SK-N-MC (cell line): ENCODE data around the gene HDAC7.

Experiments used
- DNase-seq: peaks from one replicate; pipeline ENCODE4 v3.0.0-alpha.2; 2011; ENCODE audit warnings: low read depth, low spot score
- H3K27ac ChIP-seq: fragments of 200-600 bp; sonication (generic); 2 replicates; pipeline ENCODE4 v1.5.1; 2016; ENCODE audit warnings: mixed run types
- H3K36me3 ChIP-seq: fragments of 200-600 bp; sonication (generic); 2 replicates; pipeline ENCODE4 v1.6.1; 2017; ENCODE audit warnings: antibody characterized with exemption, low read length, mixed read lengths; ENCODE audit not compliant: insufficient read depth
- H3K4me3 ChIP-seq: fragments of 200-600 bp; sonication (generic); 2 replicates; pipeline ENCODE4 v1.5.1; 2016
- H3K9ac ChIP-seq: fragments of 200-600 bp; sonication (generic); 2 replicates; pipeline ENCODE4 v1.8.0; 2017; ENCODE audit warnings: mixed run types, mixed read lengths; ENCODE audit not compliant: insufficient read length
- H3K9me3 ChIP-seq: fragments of 200-600 bp; sonication (generic); 2 replicates; pipeline ENCODE4 v1.6.1; 2017; ENCODE audit warnings: low read depth, mild to moderate bottlenecking, antibody characterized with exemption, low read length, moderate library complexity, mixed read lengths
- EZH2 ChIP-seq: fragments of 200-600 bp; sonication (generic); IDR thresholded peaks from one replicate; pipeline ENCODE4 v1.6.1; 2017; ENCODE audit warnings: antibody characterized with exemption
- FOXP2 ChIP-seq: optimal IDR thresholded peaks from 2 replicates; pipeline ENCODE3; 2011; ENCODE audit warnings: mild to moderate bottlenecking, moderate library complexity; ENCODE audit not compliant: insufficient read depth; ENCODE audit errors: extremely low read length, control extremely low read depth
- POLR2AphosphoS5 ChIP-seq: IDR thresholded peaks from 2 replicates; pipeline ENCODE4 v1.6.1; 2012; ENCODE audit warnings: mild to moderate bottlenecking, low read depth, low read length, borderline replicate concordance

HDAC7 gene

DNA sequence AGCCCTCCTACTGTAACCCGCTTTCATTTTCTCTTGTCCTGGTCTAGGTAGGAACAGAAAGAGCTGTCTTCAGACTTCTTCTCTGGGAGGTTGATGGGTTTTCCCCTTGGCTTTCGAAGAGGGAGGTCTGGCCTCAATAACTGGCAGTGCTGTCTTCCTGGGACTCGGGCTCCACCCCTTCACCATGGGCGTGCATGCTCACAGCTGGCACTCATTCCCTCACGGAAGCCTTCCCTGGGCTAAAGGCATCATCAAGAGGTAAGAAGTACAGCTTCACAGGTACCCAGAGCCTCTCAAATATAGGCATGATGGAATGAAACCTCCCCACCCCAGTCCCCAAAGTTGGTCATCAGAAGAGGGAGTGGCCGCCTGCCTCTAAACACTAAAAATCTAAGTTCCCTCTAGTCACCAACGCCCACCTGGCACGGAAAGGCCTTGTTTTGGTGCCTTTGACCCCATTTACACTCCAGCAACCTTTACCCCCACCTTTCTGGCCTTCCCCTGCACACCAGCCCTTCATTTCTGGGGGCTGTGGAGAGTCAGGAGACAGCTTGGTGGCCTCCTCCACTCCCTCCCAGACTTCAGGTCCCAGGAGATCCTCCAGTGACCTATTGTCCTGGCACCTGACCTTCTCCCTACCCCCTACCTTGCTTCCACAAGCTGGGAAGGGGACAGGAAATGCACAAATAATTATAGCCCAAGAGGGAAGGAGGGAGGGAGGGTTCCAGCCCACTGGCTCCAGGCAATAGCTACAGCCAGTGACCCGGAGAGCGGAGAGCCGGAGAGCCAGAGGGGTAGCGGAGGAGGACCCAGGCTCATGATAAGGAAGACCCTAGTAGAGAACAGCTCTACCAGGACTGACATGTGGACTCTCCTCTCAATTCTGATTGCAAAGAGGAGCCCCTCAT is 63.8 kb downstream of the HDAC7 start:
- TF ChIP-seq POLR2AphosphoS5: no peak
- TF ChIP-seq EZH2: no peak
- TF ChIP-seq FOXP2: no peak
- no peak overlapping the region for H3K4me3 ChIP-seq
- no peaks in the 10 kb centered on the region for H3K36me3 ChIP-seq
- no peaks in the 10 kb centered on the region for H3K9me3 ChIP-seq
- DNase-seq: no peak
- H3K27ac ChIP-seq: no peak overlapping the region
- H3K9ac ChIP-seq: no peak overlapping the region

DNA sequence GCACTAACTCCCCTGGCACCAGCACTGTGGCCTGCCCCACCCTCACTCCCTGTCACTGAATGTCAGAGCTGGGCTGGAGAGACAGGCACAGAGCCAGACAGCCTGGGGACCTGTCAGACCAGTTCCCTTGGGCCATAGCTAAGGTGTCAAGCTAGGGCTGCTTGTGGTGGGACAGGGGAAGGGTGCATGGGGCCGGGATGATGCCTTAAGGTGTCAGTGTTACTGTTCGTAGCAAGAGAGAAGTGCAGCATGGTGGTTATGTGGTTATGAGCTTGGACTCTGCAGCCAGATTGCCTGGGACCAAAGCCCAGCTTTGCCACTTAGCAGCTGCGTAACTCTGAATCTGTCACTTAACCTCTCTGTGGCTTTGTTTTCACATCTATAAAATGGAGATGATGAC is 64.8 kb downstream of the HDAC7 start:
- TF ChIP-seq EZH2 (no peak), POLR2AphosphoS5 (no peak), FOXP2 (no peak)
- Histone ChIP-seq H3K36me3 (no peaks in the 10 kb centered on the region), H3K9me3 (no peaks in the 10 kb centered on the region), H3K27ac (no peak overlapping the region), H3K9ac (no peak overlapping the region), H3K4me3 (no peak overlapping the region)
- no peak for DNase-seq

DNA sequence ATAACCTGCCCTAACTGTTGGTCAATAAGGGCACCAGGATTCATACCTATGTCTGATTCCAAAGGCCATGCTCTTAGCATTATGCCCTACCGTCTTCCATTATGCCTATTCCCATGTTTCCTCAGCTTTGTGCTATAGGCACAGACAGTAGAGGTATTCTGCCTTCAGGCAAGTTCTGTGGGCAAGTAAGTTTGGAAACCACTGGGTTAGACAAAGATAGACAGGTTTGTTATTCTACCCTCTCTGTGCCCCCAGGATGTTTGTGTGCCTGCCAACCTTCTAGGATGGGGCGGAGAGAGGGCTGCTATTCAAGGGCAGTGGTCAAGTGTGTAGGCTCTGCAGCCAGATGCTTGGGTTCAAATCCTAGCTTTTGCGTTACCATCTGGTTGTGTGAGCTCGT is 65.6 kb downstream of the HDAC7 start:
- no peak for DNase-seq
- no peak for TF ChIP-seq POLR2AphosphoS5
- no peak for TF ChIP-seq FOXP2
- TF ChIP-seq EZH2: no peak
- Histone ChIP-seq H3K9me3 (no peaks in the 10 kb centered on the region), H3K9ac (no peak overlapping the region), H3K4me3 (no peak overlapping the region), H3K36me3 (no peaks in the 10 kb centered on the region), H3K27ac (no peak overlapping the region)

GRCh38 chr12:47753021-47754001 is 66.4 kb downstream of the HDAC7 start:
- H3K27ac ChIP-seq: no peak overlapping the region
- no peak for DNase-seq
- no peak overlapping the region for H3K9ac ChIP-seq
- TF ChIP-seq POLR2AphosphoS5 (no peak), EZH2 (no peak), FOXP2 (no peak)
- no peaks in the 10 kb centered on the region for H3K9me3 ChIP-seq
- no peaks in the 10 kb centered on the region for H3K36me3 ChIP-seq
- no peak overlapping the region for H3K4me3 ChIP-seq

DNA sequence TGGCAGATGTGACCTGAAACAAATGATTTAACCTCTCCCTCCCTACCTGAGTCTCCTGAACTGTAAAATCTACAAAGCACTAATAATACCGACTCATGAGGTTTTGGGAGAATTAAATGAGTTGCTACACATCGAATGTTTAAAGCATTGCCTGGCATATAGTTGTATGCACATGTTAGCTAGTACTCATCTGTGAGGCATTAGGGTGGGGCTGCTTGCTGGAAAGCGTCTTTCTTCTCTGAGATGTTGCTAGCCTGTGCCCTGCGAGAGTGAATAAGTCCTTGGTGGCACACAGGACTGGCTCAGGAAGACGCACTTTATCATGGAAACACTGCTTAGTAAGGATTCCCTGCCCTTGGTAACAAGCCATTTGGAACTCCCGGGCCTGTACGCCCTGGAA is 67.2 kb downstream of the HDAC7 start:
- H3K27ac ChIP-seq: no peak overlapping the region

DNA sequence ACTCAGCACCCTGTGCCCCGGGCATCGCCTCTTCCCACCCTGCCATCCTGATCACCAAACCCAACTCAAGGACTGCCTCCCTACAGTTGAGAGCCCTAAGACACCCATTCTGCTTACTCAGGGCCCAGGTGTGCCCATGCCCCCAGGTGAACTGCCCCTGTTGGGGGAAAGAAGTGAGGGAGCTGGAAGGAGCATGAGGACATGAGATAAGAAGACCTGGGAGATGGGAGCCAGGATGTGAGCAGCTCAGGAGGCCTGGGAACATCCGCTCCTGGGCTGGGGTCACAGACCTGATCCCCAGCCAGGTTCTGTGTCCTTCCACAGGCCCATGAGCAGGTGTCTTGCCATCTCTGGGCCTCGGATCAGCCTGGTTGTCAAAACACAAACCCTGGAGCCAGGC is 67.6 kb downstream of the HDAC7 start:
- no peak overlapping the region for H3K4me3 ChIP-seq
- H3K27ac ChIP-seq: no peak overlapping the region
- H3K9ac ChIP-seq: no peak overlapping the region
- TF ChIP-seq FOXP2 (no peak), POLR2AphosphoS5 (no peak), EZH2 (no peak)
- H3K9me3 ChIP-seq: no peaks in the 10 kb centered on the region
- DNase-seq: no peak
- H3K36me3 ChIP-seq: no peaks in the 10 kb centered on the region

More for the DNA sequence above, 67.2 kb downstream of the HDAC7 start:
- Histone ChIP-seq H3K4me3 (no peak overlapping the region), H3K9me3 (no peaks in the 10 kb centered on the region), H3K9ac (no peak overlapping the region), H3K36me3 (no peaks in the 10 kb centered on the region)
- DNase-seq: no peak
- TF ChIP-seq FOXP2: no peak
- TF ChIP-seq POLR2AphosphoS5: no peak
- TF ChIP-seq EZH2: no peak

DNA sequence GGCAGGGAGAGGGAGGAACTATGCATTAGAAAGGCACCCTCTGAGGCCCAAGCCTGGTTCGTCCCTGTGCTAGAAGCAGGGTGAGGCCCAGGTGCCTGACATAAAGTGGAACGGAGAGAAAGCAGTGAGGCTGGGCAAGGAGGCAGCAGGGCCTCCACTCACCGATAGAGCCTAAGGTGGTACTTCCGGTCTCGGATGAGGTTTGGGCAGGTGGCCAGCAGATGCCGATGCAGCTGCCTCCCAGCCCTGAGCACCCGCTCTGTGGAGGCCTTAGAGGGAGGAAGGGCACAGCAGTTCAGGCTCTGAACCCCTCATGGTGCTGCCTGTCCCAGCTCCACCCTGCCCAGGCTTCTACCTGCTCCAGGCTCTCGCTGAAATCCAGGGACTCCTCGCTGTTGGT is 68.1 kb downstream of the HDAC7 start:
- Histone ChIP-seq H3K4me3 (no peak overlapping the region), H3K9ac (no peak overlapping the region), H3K27ac (no peak overlapping the region), H3K36me3 (no peaks in the 10 kb centered on the region), H3K9me3 (no peaks in the 10 kb centered on the region)
- no peak for DNase-seq
- TF ChIP-seq EZH2: no peak
- TF ChIP-seq FOXP2: no peak
- TF ChIP-seq POLR2AphosphoS5: no peak

DNA sequence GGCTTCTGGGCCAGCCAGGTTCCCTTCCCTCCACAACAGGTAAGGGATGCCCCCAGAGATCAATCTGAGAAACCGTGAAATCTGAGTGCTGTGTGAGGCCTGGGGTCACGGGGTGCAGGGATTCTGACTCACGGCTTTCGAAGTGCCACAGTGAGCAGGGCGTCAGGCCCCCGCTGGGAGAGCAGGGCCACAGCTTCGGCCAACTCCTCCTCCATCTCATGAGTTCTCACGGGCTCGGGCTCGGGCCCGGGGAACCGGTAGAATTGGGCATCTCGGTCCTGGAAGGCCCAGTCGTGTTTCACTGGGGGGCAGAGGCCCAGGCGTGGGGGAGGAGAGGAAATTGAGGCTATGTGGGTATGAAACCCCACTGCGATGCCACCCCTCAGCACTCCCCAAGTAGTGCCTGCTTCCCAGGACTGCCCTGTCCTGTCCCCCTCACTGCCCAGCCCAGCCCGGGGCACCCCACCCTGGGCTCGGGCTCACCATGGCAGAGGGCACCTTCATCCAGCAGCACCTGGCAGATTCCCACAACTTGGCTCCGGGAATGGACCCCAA is 68.7 kb downstream of the HDAC7 start:
- Histone ChIP-seq H3K4me3 (no peak overlapping the region), H3K36me3 (no peaks in the 10 kb centered on the region)
- DNase-seq: no peak

More for the DNA sequence above, 68.7 kb downstream of the HDAC7 start:
- TF ChIP-seq POLR2AphosphoS5 (no peak), FOXP2 (no peak), EZH2 (no peak)
- Histone ChIP-seq H3K9ac (no peak overlapping the region), H3K9me3 (no peaks in the 10 kb centered on the region), H3K27ac (no peak overlapping the region)
